Endometrial microvascular endothelial cells (primary cell): ENCODE measurements around the gene SIRPB2. TPM values are rescaled to one million over a fixed set of nuclear protein-coding genes. Genes with fewer than 3 reads are reported as not detected.

Experiments
- in situ Hi-C: cut with HindIII; loops from 2 replicates; pipeline ENCODE4 v1.10.0; 2017; ENCODE audit warnings: low sequenced_read_pairs, low pct_unique_long_range_greater_than_20kb; ENCODE audit errors: inconsistent ontology term
- total RNA-seq: library from RNA; depleted of rRNA; stranded (reverse); fragments of >200 nt; gene quantifications from one replicate; pipeline ENCODE4 v1.2.3, GENCODE V29; 2015; ENCODE audit errors: inconsistent ontology term

The SIRPB2 gene
- total RNA-seq, 1 donor from 2014 or later = 0.19 TPM

- in situ Hi-C loops = no loop called here
Measured at GRCh38 chr20:1456300-1456699, 34.9 kb downstream of the SIRPB2 start.

DNA sequence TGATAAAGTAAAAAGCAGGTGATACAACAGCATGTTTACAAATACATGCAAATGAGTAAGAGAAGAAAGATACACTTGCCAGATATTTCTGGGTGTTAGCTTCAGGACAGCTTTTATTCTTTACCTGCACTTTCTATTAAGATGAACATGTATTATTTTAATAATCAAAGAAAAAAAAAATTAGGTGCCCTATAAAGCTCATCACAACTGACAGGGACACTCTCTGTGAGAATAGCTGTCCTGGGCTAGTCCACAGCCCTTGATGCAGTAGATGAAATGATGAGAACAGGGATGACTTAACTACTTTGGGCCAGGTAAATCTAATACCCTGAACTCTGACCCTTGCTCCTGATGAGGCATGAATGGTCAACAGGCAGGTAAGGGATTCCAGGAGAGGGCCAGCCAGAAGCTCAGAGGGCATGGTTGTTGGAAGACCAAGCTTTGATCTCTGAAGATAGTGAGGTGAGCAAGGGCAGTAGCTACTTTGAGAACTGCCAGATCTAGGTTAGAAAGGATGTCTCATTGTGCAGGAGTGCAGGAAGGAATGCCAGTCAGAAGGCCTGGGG, 40.2 kb downstream of the SIRPB2 start:
- in situ Hi-C loops = no loop called here

DNA sequence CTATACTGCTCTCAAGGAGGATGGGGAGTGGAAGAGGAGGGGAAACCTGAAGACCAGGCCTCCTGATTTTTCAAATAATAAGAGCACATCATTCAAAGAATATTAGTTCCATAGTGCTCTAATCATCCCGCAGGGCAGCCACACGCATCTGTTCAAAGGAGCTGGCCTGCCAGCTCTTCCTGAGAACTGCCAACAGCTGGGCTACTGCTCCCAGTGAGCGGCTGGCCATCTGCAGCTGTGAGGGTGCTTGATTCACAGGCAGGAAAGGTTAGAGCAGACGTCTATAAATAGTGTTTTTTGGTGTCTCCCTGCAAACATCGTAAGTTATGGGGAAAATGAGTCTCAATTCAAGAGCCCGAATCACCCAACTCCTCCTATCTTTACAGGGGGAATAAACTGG, 41.9 kb downstream of the SIRPB2 start:
- in situ Hi-C loops = no loop called here

DNA sequence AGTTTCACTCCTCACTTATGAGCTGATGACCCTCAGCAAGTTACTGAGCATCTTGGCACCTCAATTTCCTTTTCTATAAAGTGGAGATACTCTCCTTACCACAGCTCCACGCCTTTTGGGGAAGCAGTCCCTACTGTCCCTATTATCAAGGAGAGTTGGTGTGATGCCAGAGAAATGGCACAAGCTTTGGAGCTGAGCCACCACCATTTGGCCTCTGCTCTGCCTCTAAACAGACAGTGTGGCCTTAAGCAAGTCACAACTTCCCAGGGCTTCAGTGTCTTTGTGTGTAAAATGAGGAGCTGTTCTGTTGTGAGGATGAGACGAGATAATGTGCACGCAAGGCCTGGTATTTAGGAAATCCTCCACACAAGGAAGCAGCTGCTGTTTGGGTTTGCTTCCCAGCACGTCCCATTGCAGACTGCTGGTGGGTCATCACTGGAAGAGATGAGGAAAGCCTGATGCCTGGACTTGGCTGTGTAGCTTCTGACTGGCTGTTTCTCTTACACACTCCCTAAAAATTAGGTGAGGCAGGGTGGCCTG, 43.1 kb downstream of the SIRPB2 start:
- in situ Hi-C loops = no loop called here

DNA sequence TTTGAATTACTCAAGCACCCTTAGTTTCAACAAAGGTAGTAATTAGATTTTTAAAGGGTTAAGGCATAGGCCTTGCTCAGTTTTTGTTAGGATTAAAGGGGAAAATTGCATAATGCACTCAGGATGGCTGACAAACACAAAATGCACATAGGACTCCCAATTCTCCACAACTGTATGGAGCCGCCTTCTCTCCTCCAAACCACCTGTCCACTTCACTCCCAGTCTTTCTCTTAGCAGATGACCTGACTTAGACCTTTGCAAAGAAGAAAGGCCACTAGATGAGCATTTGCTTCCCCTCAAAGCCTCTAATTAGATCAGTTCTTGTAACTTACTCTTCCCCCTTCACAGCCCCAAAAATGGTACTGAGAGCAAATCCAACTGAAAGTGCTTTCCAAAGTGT, 44.7 kb downstream of the SIRPB2 start:
- in situ Hi-C loops = no loop called here

- in situ Hi-C loops = no loop called here
Measured at GRCh38 chr20:1443085-1443484, 48.1 kb downstream of the SIRPB2 start.

- in situ Hi-C loops = no loop called here
Measured at GRCh38 chr20:1442304-1442703, 48.9 kb downstream of the SIRPB2 start.

GRCh38 chr20:1441133-1441532, 50.1 kb downstream of the SIRPB2 start:
- in situ Hi-C loops = no loop called here

- in situ Hi-C loops = no loop called here
Measured at GRCh38 chr20:1440024-1440423, 51.2 kb downstream of the SIRPB2 start.

- in situ Hi-C loops = loop anchor here (10.0 kb wide), 1 partner anchor 114 kb away; the partner anchor contains the start of gene SDCBP2
Measured at GRCh38 chr20:1438361-1438760, 52.9 kb downstream of the SIRPB2 start.

- in situ Hi-C loops = loop anchor here (10.0 kb wide), 1 partner anchor 113 kb away; the partner anchor contains the start of gene SDCBP2
Measured at GRCh38 chr20:1437235-1437904, 53.9 kb downstream of the SIRPB2 start.

DNA sequence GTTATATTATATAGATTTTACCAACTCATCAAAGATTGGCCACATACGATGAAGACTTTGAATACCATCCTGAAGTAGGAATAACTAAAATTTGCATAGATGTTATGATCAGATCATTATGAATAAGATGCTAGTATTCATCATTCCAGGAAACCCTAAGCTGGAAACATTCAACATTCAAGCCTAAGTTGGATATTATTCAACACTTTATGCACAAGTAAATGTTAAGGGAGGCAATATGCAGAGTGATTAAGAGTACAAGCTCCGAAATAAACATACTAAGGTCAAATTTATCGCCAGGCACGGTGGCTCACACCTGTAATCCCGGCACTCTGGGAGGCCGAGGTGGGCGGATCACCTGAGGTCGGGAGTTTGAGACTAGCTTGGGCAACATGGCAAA, 55.0 kb downstream of the SIRPB2 start:
- in situ Hi-C loops = loop anchor here (10.0 kb wide), 1 partner anchor 111 kb away; the partner anchor contains the start of gene SDCBP2

- in situ Hi-C loops = loop anchor here (10.0 kb wide), 1 partner anchor 111 kb away; the partner anchor contains the start of gene SDCBP2
Measured at GRCh38 chr20:1435337-1435699, 55.9 kb downstream of the SIRPB2 start.

- in situ Hi-C loops = loop anchor here (10.0 kb wide), 1 partner anchor 110 kb away; the partner anchor contains the start of gene SDCBP2
Measured at GRCh38 chr20:1434571-1435336, 56.5 kb downstream of the SIRPB2 start.

DNA sequence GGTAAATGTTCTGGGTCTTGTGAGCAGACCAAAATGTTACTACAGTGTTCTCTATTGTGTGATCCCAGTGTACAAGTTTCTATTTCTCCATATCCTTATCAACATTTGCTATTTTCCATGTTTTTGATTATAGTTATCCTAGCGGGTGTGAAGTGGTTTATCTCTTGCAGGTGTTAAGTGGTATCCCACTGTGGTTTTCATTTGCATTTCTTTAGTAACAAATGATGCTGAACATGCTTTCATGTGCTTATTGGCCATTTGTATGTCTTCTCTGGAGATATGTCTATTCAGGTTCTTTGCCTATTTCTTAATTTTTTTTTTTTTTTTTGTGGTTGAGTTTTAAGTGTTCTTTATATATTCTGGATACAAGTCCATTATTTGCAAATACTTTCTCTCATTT, 60.1 kb downstream of the SIRPB2 start:
- in situ Hi-C loops = loop anchor here (10.0 kb wide), 1 partner anchor 106 kb away; the partner anchor contains the start of gene SDCBP2

- in situ Hi-C loops = loop anchor here (10.0 kb wide), 1 partner anchor 105 kb away; the partner anchor contains the start of gene SDCBP2
Measured at GRCh38 chr20:1430004-1430451, 61.2 kb downstream of the SIRPB2 start.

DNA sequence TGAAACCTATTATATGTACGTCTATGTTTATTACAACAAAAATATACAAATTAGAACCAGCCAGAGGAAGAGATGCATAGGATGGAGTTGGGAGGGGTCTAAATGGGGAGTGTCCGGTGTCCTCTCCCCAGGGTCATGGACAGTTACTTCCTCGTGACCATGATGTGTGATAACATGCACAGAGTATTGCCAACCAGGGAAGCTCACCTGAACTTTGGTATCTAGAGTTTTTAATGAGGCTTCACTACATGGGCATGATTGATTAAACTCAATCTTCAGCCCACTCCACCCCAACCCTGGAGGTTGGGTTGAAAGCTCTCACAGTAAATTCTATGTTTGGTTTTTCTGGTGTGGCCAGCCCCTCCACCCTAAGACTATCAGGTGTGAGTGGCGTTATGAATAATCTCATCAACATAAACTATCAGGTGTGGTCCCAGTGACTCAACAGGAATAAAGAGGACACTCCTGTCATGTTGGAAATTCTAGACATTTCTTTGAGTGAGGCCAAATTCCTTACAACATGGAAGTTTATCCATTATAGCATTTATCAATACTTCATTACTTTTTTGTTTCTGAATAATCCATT, 62.0 kb downstream of the SIRPB2 start:
- in situ Hi-C loops = no loop called here

DNA sequence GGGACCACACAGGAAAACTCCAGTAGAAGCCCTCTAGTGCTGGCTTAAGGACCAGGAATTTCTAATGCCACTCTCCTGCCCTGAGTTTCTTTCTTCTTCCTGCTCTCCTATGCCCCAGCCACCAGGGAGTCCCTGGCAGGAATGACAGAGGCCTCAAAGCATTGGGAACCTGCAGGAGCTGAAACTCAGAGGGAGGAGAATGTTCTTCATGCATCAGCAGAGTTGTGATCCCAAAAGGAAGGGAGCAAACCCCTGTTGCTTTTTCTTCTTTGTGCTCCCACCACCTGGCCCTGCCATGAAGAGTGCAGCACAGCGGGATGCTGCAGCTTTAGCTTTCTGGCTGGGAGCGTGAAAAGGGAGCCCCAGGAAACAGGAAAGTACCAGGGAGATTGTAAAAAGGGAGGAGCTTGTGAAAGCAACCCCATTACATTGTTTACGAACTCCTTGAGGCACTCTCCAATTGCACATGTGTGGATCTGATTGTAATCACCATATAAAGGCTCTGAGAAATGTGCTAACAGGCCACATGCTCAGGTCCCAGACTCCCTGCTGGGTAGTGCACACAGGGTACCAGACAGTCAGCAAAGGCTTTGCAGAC, 63.7 kb downstream of the SIRPB2 start:
- in situ Hi-C loops = no loop called here
